Measurements from ENCODE around the gene ULK4.

GRCh38 chr3:41200669-41201021 is 761.3 kb downstream of the ULK4 start:
- no peak for TF ChIP-seq POLR2A (IDR thresholded peaks at IDR 0.05)
- no peak for TF ChIP-seq CTCF (IDR thresholded peaks at IDR 0.05)

Measured in ovary (tissue), 3 donors.